Germinal center (tissue), 1 donor: Measurements from ENCODE around the gene TFDP1.

Experiments used
- DNase-seq: peaks from one replicate; pipeline ENCODE4 v3.0.0; 2012; ENCODE audit warnings: mixed read lengths, low spot score

Gene TFDP1

DNA sequence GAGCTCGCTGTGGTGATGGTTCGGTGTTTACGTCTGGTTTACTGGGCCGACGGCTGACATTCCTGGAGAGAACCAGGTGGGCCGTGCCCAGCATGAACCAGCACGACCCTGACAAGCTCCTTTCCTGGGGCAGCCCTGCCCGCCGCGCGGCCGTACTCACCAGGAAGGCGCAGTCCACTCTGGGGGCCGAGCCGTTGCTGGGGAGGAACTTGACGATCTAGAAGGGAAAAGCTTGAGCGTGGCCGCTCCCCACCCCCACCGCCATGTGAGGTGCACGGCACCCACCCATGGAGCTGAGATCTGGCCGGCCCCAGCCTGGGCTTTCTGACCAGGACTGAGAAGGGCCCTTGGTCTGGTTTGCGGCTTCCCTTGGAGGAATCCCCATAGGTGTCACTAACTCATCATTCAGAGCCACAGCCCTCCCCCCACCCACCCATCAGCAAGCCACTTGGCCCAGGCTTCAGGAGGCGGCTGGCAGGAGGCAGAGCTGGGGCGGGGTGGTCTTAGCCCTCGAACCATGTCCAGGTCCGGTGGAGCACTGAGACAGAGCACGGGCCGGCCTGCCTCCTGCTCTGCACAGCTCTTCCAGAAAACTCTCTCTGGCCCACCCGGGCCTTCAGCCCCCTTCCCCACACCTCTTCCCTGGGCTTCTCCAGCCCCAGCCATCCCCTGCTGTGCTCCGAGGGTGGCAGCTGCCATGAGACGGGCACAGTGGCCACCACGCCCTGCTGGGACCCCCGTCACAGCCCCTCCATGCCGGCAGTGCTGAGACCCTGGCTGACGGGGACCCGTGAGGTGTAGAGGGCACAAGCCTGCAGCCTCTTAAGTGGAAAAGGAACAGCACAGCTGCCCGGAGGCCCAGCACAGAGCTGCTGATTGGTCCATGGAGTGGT is 67.2 kb downstream of the TFDP1 start:
- DNase-seq = no peak

DNA sequence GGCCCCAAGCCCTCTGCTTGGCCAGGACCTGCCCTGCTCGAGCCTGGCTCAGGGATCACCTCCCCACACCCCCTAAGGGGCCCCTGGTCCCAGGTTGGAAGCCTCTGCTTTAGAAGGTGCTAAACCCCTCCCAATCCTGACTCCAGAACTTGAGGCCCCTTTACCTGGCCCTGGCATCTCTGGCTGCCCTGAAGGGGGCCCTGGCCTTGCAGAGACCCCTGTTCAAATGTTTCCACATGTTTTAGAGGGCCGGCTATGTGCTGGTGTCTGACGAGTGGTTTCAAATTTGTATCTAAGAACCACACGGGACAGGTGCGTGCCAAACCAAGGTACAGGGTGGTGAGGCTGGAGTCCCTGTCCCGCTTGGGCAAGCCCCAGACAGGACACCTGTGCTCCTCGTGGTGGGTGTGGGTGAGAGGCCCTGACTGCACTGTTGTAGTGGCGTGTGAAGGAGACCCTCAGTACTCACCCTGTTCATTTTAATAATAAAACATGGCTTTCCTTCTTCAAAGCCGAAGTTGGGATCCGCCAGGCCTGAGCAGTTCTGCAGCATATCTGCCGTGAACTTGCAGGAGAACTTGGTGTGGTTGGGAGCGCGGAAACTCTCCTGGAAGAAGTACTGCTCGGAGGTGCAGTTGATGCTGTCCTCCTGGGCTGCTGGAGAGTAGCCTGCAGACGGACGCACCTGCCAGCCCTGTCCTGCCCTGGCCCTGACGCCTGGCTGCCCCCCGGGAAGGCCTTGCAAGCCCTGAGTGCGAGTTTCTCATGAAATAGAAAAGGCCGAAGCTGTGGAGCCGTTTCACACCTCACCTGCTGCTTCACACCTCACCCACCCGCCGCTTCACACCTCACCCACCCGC is 68.1 kb downstream of the TFDP1 start:
- no peak for DNase-seq

DNA sequence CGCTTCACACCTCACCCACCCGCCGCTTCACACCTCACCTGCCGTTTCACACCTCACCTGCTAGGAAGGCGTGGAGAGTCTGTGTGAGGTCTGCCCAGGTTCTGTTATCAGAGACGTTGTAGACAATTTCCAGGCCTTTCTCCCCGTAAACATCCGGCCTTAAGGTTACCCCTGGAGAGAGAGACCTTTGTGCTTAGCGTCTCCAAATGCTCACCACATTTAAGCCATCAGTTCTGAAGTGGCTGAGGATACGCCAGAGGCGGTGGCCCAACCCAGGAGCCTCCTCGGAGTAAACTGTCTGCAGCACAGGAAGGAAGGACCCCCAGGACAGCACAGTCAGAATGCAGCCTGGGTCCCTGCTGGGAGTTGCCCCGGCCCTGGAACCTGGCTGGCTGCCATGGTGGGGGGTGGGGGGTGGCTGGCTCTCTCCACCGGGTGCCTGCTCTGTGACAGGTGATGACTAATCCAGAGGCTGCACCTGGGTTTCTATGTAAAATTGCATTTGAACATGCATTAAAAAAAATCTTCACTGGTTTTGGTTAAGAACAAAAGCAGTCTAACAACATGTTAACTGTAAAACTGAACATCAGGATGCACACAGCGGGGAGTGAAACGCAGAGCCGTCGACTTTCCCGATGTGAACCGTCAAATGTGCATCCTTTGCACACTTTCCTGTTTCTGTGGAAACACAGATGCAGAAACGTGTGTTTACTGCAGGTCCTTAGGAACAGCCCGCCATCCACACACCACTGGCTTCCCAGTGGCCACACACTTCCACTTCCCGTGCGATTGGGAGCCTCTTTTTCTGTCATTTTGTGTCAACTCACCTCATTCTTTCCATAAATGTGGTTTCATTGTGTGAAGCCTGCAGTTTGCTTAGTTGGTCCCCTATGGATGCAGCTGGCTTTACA is 69.0 kb downstream of the TFDP1 start:
- no peak for DNase-seq

DNA sequence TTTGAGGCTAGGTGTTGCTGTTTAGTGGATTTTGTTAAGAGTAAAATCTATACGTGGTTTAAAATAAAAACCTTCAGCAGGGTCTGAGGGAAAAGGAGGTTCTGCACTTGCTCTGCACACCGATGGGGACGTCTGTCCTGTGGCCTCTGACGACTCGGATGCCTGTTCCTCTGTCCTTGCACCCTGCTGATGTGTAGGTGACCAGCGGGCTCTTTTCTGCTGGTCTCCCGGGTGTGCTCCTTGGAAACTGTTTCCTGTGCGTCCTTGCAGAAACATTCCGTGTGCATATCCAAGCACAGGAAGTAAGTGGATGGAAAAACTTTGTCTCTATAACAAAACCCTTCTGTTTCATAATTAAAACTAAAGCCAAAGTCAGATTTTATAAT is 69.6 kb downstream of the TFDP1 start:
- no peak for DNase-seq

DNA sequence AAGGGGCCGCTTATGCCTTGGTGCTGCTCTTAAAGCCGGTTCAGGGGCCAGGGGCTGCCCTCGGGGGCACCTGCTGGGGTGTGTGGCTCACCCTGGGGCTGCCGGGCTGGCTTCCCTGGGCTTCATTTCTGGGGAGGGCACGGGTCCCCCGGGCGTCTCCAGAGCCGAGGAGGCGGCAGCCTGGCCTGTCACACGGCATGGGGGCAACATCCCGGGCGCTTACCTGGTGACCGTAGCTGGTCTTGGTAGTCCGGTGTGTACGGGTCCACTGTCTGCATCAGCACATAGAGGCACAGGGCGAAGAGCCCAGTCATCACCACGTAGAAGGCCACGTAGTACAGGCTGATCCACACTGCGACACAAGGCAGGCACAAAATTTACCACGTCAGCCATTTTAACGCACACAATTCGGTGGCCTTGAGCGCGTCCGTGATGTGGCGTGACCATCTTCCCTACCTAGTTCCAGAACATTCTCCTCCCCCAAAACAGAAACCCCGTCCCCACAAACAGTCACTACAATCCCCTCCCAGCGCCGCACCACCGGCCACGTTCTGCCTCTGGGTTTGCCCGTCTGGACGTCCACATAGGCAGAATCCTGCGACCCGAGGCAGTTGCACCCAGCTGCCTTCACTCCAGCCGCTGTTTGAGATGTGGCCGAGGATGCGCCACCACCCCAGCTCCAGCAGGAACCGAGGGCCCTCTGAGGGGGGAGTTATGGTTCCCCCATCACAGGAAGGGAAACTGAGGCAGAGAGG is 70.2 kb downstream of the TFDP1 start:
- no peak for DNase-seq

DNA sequence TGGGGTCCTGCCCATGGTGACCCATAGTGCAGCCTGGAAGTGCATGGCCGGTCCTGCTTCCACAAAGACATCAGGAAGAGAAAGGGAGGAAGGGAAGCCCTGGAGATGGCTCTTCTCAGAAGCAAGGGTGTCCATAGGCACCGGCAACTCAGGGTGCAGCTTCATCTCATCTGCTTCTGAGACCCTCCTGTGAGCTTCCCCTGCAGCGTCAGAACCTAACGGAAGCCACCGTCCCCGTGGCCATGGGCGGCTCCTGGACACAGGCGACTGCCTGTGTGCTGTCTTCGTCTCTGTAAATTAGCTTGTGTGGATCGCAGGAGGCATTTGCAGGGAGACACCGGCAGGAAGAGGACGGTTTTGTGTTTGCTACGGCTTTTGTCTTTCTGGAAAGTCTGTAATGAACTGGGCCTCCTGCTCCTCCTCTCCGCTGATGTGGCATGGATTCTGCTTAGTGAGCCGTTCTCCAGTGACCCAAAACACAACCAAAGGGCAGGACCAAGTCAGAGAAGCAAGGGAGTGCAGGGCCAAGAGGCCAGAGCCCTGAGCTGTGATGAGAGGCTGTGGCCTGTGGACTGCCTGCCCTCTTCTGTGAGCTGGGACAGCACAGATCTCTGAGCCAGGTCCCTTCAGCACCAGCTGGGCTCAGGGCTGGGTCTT is 70.9 kb downstream of the TFDP1 start:
- no peak for DNase-seq

DNA sequence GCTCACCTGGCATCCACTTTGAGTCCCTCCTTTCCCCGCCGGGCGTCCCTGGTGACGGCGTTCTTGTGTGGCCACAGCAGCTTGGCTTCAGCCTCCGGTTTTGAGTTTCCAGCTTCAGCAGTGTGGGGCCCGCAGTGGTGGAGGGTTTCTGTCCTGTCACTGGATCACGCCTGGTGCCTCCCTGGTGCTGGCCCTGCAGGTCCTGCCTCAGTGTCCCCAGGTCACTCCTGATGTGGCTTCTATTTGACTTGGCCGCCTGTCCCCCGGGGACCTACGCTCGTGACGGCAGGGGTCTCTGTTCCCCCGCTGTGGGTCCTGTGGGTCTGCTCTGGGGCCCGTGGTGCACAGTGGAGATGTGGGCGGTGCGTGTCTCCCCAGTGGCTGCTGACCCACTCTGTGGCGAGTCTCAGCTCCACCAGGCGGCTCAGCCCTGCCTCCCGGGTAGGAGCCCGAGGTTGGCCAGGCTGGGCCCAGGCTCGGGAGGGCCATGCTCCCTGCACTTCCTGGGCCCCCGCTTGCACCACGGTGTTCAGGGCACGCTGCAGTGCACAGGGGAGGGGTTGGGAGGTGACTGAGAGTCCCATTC is 71.5 kb downstream of the TFDP1 start:
- no peak for DNase-seq

DNA sequence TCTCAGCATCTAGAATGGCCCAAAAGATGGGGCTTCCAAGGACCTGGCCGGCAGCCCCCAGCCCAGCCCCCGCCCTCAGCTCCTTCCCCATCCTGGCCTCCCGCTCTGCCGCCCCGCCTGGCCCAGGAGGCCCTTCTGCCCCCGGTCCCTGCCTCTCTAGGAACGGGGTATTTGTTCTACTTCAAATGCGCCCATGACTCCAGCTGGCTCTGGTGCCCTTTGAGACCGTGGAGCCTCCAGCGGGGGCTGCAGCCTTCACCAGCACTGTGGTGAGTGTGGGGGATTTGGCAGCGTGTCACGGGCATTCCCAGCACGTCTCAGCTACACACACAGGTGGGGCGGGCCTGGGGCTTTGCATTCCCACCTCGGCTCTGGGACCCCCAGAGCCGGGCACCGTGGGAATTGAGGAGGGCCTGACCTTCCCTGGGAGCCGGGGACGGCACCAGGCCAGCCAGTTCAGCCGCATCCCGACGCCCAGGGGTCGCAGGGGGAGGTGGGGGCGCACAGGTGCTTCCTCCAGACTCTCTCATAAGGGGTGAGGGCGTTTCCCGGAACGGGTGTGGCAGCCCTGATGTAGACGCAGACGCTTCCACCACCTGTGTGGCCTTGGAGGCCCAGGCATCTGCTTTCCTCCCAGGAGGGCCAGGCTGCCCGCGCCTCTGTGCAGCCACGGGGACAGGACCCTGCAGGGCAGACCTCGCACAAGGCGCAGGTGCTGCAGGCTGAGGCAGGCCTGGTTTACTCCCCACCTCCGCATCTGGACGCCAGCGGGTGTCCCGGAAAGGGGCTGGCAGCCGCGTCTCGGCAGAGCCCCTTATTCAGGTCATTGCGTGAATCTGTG is 72.5 kb downstream of the TFDP1 start:
- no peak for DNase-seq

DNA sequence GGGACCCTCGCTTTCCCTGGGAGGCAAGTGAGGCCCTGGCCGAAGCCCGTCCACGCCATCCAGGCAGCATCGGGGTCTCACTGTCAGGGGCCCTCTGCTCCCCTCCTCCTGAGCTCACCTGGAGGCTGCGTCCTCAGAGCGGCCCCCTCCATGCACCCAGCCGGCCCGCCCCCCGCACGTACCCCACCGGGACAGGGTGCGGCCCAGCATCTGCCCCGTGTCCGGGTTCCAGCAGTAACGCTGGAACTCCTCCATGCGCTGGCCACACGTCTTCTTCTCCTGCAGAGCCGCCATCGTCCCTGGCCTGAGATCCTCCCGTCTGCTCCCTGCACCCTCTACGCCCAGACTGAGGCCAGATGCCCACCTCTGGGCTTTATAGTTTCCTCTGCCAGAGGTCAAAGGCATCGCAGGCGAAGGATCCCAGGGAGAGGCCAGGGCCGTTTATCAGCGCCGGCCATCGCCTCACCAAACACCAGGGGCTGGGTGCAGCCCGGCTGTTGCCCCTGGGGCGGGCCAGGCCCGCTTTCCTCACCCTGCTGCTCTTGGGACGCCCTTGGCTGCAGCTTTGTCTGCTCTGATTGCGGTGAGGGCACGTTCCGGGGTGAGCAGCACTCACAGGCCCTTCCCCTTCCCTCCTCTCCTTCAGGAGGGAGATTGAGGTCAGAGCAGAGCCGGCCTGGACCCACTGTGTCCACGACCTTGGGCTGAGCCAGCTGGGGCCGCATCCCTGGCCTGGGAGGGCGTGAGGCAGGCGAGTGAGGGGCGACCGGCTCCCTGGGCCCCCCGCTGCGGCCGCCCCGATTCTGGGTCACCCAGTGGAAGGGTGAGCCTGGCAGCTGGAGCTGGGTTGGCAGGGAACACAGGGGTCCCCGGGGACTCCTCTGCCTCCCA is 73.5 kb downstream of the TFDP1 start, which contains the start of gene ATP4B:
Gene ATP4B, minus strand, starts transcription at position 348 of the 891 bp plus-strand sequence. Its CDS starts 54 bp downstream, at position 294.
- DNase-seq = no peak

DNA sequence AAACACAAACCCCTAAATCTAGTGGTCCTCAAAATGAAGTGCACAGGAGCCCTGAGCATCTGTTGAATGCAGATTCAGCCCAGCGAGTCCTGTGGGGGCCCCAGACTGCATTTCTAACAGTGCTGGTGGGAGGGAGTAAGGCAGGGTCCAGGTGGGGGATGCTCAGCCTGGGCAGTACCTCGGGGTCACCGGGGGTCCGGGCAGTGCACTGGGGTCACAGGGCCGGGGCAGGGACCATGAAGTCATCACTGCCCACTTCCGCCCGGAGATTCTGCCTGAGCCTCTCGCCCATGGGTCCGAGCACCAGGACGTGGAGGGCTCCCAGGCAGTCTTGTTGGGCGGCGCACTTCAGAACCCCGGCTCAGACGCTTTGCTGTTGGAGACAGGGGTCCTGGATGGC is 74.3 kb downstream of the TFDP1 start:
- no peak for DNase-seq

DNA sequence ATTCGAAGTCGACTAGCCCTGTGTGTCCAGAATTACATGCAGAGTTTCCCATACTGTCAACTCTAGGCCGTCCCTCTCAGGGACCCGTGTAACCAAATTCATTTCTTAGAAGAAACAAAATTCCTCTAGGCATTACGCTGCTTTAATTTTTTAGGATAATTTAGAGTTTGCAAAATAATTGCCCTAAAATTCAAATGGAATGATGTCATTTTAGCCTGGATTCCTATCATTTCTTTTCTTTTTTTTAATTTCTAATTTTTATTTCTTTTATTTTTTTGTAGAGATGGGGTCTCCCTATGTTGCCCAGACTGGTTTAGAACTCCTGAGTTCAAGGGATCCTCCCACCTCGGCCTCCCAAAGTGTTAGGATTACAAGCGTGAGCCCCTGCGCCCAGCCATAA is 74.8 kb downstream of the TFDP1 start:
- DNase-seq = no peak

DNA sequence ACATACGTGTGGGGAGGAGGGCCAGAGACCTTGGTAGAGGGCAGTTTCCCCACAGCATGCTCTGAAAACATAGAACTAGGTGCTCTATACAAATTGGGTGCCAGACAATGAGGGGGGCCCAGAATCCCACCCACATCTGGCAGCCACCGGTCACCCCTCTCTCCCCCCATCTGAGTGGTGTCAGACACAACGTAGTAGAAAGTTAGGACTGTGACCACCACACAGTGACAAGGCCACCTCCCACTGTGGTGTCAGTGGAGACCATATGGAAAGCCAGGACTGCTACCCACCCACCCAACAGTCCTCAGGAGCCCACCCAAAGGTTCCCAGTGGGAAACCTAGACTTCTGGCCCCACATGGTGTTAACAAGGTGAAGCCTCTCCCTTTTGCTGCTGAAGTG is 75.5 kb downstream of the TFDP1 start:
- no peak for DNase-seq

DNA sequence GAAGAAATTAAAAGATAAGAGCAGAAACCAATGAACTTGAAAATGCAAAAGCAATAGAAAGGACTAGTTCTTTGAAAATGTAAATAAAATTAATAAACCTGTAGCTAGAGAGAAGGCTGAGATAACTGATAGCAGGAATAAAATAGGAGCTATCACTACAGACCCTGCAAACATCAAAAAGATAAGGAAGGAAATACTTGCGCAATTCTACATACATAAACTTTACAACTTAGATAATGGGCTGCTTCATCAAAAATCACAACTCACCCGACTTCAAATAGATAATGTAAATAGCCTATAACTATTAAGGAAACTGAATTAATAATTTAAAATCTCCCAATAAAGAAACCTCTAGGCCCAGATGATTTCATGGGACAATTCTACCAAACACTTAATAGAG is 77.0 kb downstream of the TFDP1 start:
- DNase-seq = no peak

DNA sequence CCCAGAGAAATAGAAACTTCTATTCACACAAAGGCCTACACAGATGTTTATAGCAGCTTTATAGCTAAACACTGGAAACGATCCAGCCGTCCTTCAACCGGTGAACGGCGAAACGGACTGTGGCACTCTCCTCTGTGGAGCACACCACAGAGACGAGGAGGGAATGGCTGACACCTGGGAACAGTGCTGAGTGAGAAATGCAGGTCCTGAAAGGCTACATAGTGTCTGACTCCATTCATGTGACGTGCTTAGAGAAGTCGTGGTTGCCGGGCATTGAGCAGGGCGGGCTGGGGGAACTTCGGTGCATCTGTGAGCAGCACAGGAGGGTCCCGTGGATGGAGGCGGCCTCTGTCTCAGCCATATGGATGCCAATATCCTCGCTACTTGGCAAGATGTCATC is 79.4 kb downstream of the TFDP1 start:
- DNase-seq = no peak

DNA sequence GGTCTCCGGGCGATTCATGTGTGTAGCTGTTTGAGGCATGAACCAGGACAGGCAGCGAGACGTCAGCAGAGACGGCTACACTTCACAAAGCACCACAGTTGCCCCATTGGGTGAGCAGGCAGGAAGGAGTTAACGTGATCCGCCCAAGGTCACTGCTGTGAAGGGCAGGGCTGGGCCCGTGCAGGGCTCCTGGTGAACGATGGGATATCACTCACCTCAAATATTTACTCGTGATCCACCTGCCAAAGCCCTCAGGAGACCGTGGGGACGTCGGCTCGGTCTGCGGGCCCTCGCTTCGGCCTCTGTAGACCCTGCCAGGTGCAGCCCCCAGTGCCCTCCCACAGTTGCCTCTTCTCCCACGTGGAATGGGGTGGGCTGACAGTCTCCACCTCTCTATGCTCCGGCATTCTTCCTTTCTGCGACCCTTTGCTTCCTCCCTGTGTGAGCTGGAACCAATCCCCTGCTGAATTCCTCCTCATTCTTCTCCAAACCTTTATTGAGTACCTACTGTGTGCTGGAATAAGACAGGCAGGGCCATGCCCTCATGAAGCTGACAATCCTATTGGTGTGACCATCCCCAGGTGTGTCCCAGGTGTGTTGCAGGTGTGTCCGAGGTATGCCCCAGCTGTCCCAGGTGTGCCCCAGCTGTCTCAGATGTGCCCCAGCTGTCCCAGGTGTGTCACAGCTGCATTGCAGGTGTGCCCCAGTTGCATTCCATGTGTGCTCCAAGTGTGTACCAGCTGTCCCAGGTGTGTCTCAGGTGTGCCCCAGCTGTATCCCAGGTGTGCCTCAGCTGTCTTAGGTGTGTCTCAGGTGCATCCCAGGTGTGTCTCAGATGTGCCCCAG is 80.4 kb downstream of the TFDP1 start:
- no peak for DNase-seq

DNA sequence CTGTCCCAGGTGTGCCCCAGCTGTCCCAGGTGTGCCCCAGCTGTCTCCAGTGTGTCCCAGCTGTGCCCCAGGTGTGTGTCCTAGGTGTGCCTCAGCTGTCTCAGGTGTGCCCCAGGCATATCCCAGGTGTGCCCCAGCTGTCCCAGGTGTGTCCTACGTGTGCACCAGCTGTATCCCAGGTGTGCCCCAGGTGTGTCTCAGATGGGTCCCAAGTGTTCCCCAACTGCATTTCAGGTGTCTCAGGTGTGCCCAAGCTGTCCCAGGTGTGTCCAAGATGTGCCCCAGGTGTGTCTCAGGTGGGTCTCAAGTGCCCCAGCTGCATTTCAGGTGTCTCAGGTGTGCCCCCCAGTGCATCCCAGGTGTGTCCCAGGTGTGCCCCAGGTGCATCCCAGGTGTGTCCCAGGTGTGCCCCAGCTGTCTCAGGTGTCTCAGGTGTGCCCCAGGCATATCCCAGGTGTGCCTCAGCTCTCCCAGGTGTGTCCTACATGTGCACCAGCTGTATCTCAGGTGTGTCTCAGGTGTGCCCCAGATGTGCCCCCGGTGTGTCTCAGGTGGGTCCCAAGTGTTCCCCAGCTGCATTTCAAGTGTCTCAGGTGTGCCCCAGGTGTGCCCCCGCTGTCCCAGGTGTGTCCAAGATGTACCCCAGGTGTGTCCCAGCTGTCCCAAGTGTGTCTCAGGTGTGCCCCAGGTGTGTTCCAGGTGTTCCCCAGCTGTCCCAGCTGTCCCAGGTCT is 81.2 kb downstream of the TFDP1 start:
- no peak for DNase-seq

DNA sequence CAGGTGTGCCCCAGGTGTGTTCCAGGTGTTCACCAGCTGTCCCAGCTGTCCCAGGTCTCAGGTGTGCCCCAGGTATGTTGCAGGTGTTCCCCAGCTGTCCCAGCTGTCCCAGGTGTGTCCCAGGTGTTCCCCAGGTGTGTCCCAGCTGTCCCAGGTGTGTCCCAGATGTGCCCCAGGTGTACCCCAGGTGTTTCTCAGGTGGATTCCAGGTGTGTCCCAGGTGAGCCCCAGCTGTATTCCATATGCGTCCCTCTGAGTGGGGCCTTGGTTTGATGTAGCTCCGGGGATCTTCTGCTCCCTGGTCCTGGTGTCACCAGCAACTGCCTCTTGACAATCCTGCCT is 81.7 kb downstream of the TFDP1 start:
- DNase-seq = no peak
